ENCODE data around the gene C16orf54.

GRCh38 chr16:29770250-29770929, 24.6 kb upstream of the C16orf54 start:
- TF ChIP-seq TCF7L2 (IDR thresholded peaks at IDR 0.05; ENCODE audit: low read depth, low read length) (no peak), CTCF (IDR thresholded peaks at IDR 0.05) (no peak), POLR2AphosphoS5 (IDR thresholded peaks at IDR 0.05; ENCODE audit: low read depth, low read length) (no peak), REST (IDR thresholded peaks at IDR 0.05; ENCODE audit: insufficient read depth in 1 of 2, low read depth in 2 of 2, low read length in 1 of 2) (no peak)

All from Panc1 (cell line).